ENCODE measurements around the gene APOBEC2.
"Not testable (repeated sequence)": the region's sequence is repeated elsewhere in the genome, so short reads cannot be mapped to it uniquely, and the experiment has no call there.

GRCh38 chr6:41006980-41007379 is 46.0 kb upstream of the APOBEC2 start:
- TF ChIP-seq, protein P1, sequence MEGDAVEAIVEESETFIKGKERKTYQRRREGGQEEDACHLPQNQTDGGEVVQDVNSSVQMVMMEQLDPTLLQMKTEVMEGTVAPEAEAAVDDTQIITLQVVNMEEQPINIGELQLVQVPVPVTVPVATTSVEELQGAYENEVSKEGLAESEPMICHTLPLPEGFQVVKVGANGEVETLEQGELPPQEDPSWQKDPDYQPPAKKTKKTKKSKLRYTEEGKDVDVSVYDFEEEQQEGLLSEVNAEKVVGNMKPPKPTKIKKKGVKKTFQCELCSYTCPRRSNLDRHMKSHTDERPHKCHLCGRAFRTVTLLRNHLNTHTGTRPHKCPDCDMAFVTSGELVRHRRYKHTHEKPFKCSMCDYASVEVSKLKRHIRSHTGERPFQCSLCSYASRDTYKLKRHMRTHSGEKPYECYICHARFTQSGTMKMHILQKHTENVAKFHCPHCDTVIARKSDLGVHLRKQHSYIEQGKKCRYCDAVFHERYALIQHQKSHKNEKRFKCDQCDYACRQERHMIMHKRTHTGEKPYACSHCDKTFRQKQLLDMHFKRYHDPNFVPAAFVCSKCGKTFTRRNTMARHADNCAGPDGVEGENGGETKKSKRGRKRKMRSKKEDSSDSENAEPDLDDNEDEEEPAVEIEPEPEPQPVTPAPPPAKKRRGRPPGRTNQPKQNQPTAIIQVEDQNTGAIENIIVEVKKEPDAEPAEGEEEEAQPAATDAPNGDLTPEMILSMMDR (IDR thresholded peaks at IDR 0.05) = not testable (repeated sequence)
- TF ChIP-seq POLR2A (IDR thresholded peaks at IDR 0.05) = not testable (repeated sequence)
